ENCODE results near the gene EMP3. TPM values are rescaled to one million over a fixed set of nuclear protein-coding genes. Genes with fewer than 3 reads are reported as not detected.

EMP3 gene
- total RNA-seq, 6 donors from 2014 or later = 38.8 to 173 (median 75.1) TPM

GRCh38 chr19:48346191-48346590, 20.8 kb downstream of the EMP3 start:
- Histone ChIP-seq H3K4me3 (no peak overlapping the region), H3K27ac (no peak overlapping the region), H3K9me3 (no peaks in the 10 kb centered on the region), H3K4me1 (no peaks in the 10 kb centered on the region), H3K27me3 (no peaks in the 10 kb centered on the region), H3K36me3 (peaks cover 0 to 7% (median 0%) of the 10 kb centered on the region in 4 donors)
- ATAC-seq (ENCODE audit: low FRiP score in 2 of 2) (no peak), DNase-seq (no peak)
- 83 to 98% methylated on average over 2 of the region's 2 CpGs for WGBS, 2 donors
- TF ChIP-seq CTCF (IDR thresholded peaks at IDR 0.05) (no peak), POLR2A (IDR thresholded peaks at IDR 0.05) (no peak)

GRCh38 chr19:48348045-48348444, 22.7 kb downstream of the EMP3 start:
- DNase-seq = no peak
- no peak for TF ChIP-seq POLR2A (IDR thresholded peaks at IDR 0.05)
- TF ChIP-seq EP300 (IDR thresholded peaks at IDR 0.05) = no peak
- no peak for TF ChIP-seq CTCF (IDR thresholded peaks at IDR 0.05)
- no peak for TF ChIP-seq POLR2AphosphoS5 (IDR thresholded peaks at IDR 0.05)
- Histone ChIP-seq H3K27ac (no peak overlapping the region), H3K9me3 (no peaks in the 10 kb centered on the region), H3K4me3 (no peak overlapping the region), H3K27me3 (no peaks in the 10 kb centered on the region), H3K4me1 (no peaks in the 10 kb centered on the region), H3K36me3 (peaks cover 0 to 3% (median 0%) of the 10 kb centered on the region in 4 donors)
- WGBS, 2 donors = 60 to 63% methylated on average over 5 of the region's 5 CpGs
- no peak for ATAC-seq (ENCODE audit: low FRiP score in 2 of 2)

GRCh38 chr19:48348737-48349136, 23.4 kb downstream of the EMP3 start:
- no peaks in the 10 kb centered on the region for H3K9me3 ChIP-seq
- DNase-seq (no peak), ATAC-seq (ENCODE audit: low FRiP score in 2 of 2) (no peak)
- TF ChIP-seq CTCF (IDR thresholded peaks at IDR 0.05) (no peak), POLR2AphosphoS5 (IDR thresholded peaks at IDR 0.05) (no peak), EP300 (IDR thresholded peaks at IDR 0.05) (no peak), POLR2A (IDR thresholded peaks at IDR 0.05) (no peak)
- 92 to 93% methylated on average over 7 of the region's 7 CpGs for WGBS, 2 donors
- no peaks in the 10 kb centered on the region for H3K4me1 ChIP-seq
- no peak overlapping the region for H3K27ac ChIP-seq
- H3K4me3 ChIP-seq = no peak overlapping the region
- H3K36me3 ChIP-seq = peaks cover 0 to 3% (median 0%) of the 10 kb centered on the region in 4 donors
- H3K27me3 ChIP-seq = no peaks in the 10 kb centered on the region

- H3K27me3 ChIP-seq = no peaks in the 10 kb centered on the region
- ATAC-seq (ENCODE audit: low FRiP score in 2 of 2) (no peak), DNase-seq (no peak)
- no peaks in the 10 kb centered on the region for H3K4me1 ChIP-seq
- no peaks in the 10 kb centered on the region for H3K36me3 ChIP-seq
- TF ChIP-seq POLR2A (IDR thresholded peaks at IDR 0.05) (no peak), EP300 (IDR thresholded peaks at IDR 0.05) (no peak), CTCF (IDR thresholded peaks at IDR 0.05) (no peak)
- no peak overlapping the region for H3K27ac ChIP-seq
- 92 to 94% methylated on average over 5 of the region's 5 CpGs for WGBS, 2 donors
- no peak overlapping the region for H3K4me3 ChIP-seq
- no peaks in the 10 kb centered on the region for H3K9me3 ChIP-seq
Observed at GRCh38 chr19:48350856-48351255, 25.5 kb downstream of the EMP3 start.

- ATAC-seq (ENCODE audit: low FRiP score in 2 of 2) (peak; percentile 76 to 84), DNase-seq (peak; percentile 77 to 84)
- H3K4me1 ChIP-seq = no peaks in the 10 kb centered on the region
- no peaks in the 10 kb centered on the region for H3K36me3 ChIP-seq
- H3K27ac ChIP-seq = no peak overlapping the region
- no peaks in the 10 kb centered on the region for H3K9me3 ChIP-seq
- no peak overlapping the region for H3K4me3 ChIP-seq
- TF ChIP-seq CTCF (IDR thresholded peaks at IDR 0.05) (peak; percentile 67 to 93 (median 74)), EP300 (IDR thresholded peaks at IDR 0.05) (no peak)
- WGBS, 2 donors = 43 to 54% methylated on average over 6 to 8 of the region's 8 CpGs
- no peaks in the 10 kb centered on the region for H3K27me3 ChIP-seq
Observed at GRCh38 chr19:48351341-48351752, 26.0 kb downstream of the EMP3 start.

Data from upper lobe of left lung (tissue), 6 donors.